Posterior vena cava (tissue), 2 donors: ENCODE data around the gene NAA11. TPM values are rescaled to one million over a fixed set of nuclear protein-coding genes. Genes with fewer than 3 reads are reported as not detected.
"Not testable (repeated sequence)": the region's sequence is repeated elsewhere in the genome, so short reads cannot be mapped to it uniquely, and the experiment has no call there.

Experiments
- DNase-seq: peaks from one replicate; pipeline ENCODE4 v3.0.0-alpha.2; 2020; ENCODE audit warnings: low spot score
- intact Hi-C, 2 donors: fragments of 100-400 bp; cut with DNase I; formaldehyde crosslinking; loops; one replicate each; pipeline versions ENCODE4 v1.14.1 to v1.14.2; 2022 to 2023
- total RNA-seq, 2 donors: library from RNA; stranded (reverse); fragmentation: NEBNext Ultra II Directional; extraction: Animal tissue kit (Norgen Biotek cat#: 25700); gene quantifications; one replicate each; pipeline ENCODE4 v1.2.1, GENCODE V29; 2021
- donor health status: DM: yes; HTN: yes; CAD: no.
- donor health status: DM: yes; HTN: yes; CAD: no.

The NAA11 gene
- total RNA-seq, 2 donors from 2014 or later = not detected

DNA sequence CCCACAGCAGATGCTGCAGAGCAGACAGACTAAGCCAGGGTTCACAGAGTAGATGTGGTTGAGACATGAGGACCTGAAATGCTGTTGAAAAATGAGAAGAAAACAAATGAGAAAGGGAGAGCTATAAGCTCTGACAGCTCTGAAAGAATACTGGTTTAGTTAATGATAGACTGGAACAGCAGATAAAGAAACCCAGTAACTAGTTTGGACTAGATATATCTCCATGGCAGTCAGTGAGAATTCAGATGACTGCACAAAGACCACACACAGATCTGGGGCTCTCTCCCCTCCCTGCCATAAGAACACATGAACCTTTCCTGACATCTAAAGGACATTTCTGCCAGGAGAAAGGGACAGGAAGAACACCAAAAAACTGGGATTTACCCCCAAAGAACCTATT lies 8.2 kb downstream of the NAA11 start:
- no peak for DNase-seq
- intact Hi-C loops = no loop called here

DNA sequence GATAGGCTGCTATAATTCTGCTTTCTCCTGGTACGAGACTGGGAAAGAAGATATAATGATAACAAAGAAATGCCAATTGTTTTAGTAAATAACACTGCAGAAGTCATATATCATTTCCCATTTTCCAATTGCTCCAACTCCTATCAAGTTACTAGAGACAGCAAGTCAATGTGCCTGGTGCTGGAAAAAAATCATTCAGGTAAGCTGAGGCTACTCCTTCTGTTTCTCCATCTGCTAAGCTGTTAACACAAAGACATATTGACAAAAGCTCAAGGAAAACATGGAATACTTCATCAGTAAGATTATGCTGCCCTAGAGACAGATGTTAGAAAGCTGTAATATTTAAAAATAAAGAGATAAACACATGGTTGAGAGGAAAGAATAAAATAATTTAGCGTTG lies 10.0 kb downstream of the NAA11 start:
- intact Hi-C loops = no loop called here
- no peak for DNase-seq

DNA sequence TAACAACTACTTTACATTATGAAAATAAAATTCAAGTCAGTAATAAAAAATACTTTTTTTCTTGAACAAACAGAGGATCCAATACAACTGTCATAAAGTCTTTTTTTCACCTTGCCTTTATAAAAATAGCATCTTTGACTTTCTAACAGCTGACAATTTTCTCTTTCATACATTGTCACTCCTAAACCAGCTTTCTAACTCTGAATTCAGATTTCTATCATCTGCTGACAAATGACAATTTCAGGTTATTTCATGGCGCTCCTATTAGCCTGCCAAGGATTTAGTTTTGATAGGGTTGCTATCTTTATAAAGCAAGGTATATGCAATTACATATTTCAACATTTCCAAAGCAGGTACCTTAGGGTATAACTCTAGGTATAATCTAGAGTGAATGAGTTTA lies 14.6 kb downstream of the NAA11 start:
- intact Hi-C loops = loop anchor here in 1 of 2 donors (5.0 kb wide), 1 partner anchor 736 kb away; no protein-coding TSS in a partner anchor
- DNase-seq = no peak

DNA sequence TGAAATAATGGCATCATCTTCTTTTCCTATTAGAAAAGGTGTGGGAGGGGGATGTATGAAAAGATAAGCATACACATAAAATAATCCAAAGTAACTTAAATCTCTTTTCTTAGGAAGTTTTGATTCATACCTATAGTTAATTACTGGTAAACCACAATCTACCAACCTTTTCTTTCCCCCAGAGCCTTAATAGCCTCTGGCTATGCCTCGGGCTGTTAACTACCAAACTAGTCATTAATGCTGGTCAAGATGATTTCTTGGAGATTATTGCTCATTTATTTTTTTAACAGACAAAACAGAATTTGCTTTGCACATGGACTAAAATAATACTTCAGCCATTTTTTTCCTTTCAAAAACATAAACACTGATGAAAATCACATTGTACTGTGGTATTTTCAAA lies 16.9 kb downstream of the NAA11 start:
- intact Hi-C loops = no loop called here
- DNase-seq = no peak

DNA sequence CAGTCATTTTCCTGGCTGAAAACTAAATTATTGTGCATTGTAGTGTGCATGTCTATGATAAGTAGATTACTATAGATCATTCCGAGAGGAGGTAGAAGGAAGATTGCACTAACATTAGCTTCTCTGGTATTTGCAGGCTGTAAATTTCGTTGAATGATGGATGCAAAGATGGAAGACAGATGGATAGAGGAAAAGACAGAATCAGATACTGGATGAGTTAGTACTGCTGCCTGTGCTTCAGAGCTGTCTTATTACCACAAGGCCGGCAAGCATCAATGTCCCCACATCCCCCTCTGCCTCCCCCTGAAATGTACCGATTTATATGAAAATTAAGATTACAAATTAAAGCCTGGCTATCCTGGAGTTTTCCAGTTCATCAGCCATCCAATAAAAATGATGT lies 17.7 kb downstream of the NAA11 start:
- intact Hi-C loops = no loop called here
- DNase-seq = no peak

DNA sequence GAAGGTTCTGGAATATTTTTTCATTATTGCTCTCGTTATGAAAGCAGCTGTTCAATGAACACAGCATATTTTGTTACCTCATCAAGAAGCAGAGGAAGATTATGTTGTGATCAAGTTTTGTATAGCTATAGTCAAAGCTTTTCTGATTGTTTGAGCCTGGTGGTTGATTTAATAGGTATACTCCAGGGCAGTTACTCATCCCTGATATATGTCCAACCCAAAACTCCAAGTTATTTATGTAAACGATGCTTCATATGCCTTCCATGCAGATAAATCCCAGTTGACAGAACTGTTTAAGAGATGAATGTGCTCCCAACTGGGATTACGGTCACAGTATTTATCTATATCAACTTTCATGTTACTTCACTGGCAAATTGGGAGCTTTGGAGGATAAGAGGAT lies 19.1 kb downstream of the NAA11 start:
- no peak for DNase-seq
- intact Hi-C loops = no loop called here

DNA sequence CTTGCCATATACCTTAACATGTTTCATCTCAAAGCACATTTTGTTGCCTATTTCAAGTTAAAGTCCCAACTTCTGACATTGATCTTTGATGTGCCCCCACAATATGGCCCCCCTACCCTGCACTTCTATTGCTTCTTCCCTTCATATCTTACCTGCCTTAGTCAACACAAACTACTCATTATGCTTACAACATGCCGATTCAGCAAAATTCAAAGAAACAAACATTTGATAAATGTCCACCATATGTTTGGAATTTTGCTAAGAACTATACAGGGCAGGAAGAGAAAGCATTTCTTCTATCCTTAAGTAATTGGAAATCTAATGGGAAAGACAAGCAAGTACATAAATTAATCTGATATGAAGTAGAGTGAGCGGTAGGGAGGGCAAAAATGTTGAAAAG lies 25.6 kb downstream of the NAA11 start:
- intact Hi-C loops = no loop called here
- no peak for DNase-seq

DNA sequence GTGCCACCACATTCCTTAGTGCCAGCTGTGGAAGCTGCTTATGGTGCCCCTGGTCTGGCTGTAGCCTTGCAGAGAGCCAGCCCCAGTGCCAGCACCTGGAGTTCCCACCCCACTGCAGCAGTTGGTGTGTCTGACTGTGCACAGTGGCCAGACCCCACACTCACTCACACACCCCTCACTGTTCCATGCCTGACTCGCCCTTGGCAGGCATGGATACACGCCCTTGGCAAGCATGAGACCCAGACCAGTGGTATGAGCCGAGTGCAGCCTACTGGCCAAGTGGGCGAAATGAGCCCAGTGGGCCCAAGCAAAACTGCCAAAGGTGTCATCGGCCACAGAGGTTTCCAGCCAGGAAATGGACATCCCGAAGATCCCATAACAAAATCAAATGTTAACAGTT lies 27.4 kb downstream of the NAA11 start:
- intact Hi-C loops = no loop called here
- no peak for DNase-seq

DNA sequence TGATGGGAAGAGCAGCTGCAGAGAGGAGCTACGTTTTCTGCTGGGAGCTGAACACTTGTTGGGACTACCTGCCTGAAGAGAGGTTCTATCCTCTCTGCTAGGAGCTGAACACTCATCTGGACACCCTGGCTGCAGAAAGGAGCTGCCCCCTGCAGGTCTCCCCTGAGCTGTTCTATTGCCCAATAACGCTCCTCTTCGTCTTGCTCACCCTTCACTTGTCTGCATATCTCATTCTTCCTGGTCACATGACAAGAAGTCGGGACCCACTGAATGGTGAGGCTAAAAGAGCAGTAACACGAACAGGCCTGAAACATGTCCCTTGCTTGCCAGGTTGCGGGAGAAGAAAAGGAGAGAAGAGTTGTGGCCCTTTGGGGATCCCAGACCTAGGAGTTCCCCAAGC lies 27.8 kb downstream of the NAA11 start:
- intact Hi-C loops = no loop called here
- DNase-seq = no peak

DNA sequence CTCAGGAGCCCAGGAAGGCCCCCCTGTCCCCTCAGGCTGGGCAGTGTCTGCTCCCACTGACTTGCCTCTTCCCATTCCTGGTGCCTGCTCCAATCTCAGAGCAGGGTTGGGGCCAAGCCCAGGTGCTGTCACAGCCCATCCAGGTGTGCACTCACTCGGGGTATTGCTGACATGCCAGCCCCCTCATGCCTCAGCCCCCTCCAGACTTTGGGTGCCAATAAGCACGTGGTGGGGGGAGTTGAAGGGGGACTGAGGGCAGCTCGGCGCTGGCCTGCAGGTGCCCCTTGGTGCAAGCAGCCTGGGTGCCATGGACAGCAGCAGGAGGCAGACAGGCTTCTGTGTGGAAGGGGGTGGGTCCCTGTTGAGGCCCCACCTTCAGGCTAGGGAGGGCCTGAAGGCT lies 28.4 kb downstream of the NAA11 start:
- no peak for DNase-seq
- intact Hi-C loops = no loop called here

DNA sequence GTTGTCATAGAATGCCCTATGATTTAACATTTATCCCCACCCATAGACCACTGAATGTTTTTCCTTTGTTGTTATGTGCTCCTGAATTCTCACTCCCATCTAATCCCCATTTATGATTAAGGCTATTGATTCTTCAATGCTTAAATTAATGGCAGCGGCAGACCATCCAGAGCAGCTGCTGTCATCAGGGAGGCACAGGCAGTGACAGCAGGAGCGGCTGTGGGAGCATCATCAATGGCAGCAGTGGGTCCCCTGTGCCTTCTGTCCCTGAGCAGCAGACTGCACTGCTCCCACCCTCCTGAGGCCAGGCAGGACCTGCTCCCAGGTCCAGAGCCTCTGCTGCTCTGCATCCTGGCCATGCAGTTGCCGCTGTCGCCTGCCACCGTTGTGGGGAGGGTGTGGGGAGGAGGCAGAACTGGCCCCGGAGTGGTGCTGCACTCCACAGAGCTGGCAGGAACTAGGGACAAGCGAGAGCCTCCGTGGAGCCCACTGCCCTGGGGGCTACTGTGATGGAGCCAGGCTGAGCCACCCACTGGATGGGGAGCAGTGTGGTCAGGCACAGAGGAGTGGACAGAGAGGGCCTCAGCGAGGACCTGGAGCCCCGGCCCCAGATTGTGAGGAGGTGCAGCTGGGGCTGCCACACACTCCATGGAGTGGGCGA lies 29.0 kb downstream of the NAA11 start:
- intact Hi-C loops = no loop called here
- no peak for DNase-seq

DNA sequence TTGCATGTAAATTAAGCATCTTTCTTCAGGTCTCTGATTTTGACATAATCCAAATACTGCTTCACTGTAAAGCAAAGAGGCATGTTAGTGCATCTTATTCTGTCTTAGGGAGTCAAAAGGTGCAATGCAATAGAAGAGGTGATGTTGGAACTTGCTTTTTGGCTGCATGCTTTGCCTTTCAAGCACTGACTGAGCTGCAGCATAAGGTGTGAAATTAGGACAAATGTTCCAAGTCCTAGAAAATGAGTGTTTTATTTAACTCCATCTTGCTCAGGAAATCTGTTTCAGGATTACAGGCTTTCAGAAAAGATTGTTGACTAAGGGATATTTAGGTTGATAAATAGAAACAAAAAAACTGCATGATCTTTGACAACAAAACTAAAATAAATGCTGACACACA lies 30.8 kb downstream of the NAA11 start:
- intact Hi-C loops = no loop called here
- no peak for DNase-seq

DNA sequence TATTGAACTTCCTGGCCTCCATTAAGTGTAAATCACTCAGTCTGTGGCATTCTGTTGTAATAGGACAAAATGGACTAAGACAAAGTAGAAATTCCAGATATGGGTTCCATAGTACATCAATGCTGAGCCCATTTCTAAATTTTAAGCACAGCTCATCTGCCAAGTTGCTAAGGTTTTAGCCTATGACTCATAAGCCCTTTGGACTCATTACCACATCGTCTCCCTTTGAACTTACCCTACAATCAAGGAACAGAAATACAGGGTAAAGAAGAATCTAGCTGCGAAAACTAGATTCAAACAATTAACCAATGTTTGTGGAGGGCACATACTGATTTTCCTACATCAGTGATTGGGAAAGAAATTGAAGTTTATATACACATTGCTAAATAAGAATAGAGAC lies 31.8 kb downstream of the NAA11 start:
- DNase-seq = no peak
- intact Hi-C loops = no loop called here

DNA sequence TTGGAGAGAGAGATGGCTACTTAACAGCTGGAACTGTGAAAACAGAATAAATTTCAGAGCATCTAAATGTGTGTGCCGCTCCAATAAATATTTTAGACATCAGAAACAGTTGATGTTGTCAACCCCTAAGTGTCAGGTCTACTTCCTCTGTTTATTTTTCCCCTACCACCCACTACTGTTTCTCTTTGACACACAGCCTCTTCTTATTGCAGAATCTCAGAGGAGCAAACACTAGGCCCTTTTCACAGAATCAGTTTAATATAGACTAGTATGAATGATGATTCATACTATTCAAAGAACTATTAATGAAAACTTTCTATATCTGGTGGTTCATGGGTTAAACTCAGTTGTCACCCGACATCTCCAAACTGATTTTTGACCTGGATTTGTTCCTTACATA lies 33.9 kb downstream of the NAA11 start:
- DNase-seq = no peak
- intact Hi-C loops = no loop called here

DNA sequence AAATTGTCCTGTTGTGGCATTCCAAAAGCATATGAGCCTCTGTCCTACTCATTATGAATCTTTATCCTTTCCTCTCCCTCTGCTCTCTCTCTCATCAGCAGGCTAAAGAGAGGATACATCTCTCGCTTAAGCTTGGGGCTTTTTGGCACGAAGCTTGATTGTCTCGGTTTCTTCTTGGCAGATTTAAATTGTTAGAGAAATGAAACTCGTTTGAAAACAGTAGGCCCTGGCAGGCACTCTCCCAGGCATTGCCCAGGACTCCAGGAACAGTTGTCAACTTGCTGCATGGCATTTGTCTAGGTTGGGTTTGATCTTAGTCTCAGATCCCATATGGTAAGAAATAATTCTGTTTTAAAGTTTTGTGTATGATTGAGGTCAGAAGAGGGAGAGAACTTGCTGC lies 35.5 kb downstream of the NAA11 start:
- no peak for DNase-seq
- intact Hi-C loops = loop anchor here in 1 of 2 donors (2.0 kb wide), 1 partner anchor 66 kb away; no protein-coding TSS in a partner anchor

DNA sequence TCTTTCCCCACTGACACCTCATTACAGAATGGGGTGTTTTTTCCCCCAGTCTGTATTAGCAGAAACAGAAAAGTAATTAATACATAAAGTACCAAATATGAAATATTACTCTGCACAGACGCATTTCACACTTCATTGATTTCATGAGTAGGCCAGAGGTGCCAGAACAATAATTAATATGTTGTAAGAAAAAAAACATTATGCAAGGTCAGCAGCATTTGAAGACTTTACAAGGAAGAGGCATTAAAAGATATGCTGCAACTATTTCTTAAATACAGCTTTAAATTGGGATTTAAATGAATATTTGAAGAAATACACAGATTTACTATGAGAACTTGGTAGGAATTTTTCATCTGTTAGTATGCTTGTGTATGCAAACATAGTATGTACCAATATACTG lies 37.7 kb downstream of the NAA11 start:
- intact Hi-C loops = no loop called here
- no peak for DNase-seq

DNA sequence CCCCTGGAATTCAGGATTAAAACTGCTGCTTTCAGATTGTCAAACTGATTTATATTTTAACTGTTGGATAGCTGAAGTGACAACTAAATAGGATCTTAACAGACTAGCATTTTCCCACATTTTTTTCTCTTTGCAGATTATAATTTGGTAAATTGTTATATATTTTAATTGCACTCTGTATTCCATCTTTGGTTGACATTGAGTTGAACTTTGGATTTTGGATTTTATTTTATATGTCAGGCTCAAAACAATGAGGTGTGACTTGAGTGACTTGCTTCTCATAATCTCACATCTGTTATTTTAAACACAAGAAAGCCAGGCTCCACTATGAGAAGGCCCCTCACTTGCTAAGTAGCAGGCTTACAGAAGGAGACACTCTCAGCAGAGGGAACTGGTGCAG lies 38.1 kb downstream of the NAA11 start:
- intact Hi-C loops = no loop called here
- no peak for DNase-seq

DNA sequence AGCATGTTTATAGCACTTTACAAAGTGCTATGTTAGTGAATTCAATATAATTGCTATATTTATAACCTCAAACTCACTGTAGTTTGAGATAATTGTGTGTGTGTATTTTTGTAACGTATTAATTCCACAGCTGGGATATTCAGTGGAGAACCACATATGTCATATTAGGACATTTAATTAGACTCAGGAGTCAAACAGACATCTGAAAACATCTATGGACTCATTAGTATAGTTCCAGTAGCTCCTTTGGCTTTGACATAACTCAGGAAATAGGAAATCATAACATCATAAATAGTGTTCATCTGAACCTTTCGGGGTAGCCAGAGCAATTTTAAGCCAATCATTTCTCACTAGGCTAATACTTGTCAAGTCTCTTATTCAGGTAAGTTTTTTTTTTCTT lies 38.8 kb downstream of the NAA11 start:
- intact Hi-C loops = no loop called here
- no peak for DNase-seq

DNA sequence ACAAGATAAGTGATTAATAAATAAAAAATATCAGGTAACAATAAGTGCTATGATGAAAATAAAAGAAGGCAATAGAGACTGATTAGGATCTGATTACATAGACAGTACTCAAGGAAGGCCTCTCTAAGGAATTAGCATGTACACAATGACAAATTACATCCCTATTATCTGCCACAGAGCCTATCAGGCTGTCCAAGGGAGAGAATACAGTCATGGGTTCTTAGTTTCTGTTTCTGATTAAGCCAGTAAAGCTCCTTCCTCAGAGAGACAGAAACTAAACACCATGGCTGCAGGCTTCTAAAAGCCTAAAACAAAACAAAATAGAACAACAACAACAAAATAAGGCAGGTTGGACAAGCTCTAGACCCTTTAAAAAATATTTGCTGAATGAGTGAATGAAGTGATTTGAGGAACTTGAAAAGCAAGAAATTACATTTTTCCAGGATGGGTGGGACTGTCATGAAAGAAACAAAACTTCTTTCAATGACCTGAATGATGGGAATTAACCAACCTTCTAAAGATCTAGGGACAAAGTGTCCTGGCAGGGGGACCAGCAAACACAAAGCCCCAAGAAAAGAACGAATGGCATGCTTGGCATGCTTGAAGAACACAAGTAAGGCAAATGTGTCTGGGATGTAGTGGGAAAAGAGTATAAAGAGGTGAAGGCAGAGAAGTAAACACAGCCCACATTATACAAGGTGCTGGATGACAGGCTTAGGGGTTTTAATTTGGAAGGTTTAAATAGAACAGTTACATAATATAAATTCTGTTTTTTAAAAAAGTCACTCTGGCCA lies 44.1 kb downstream of the NAA11 start:
- intact Hi-C loops = no loop called here
- no peak for DNase-seq

DNA sequence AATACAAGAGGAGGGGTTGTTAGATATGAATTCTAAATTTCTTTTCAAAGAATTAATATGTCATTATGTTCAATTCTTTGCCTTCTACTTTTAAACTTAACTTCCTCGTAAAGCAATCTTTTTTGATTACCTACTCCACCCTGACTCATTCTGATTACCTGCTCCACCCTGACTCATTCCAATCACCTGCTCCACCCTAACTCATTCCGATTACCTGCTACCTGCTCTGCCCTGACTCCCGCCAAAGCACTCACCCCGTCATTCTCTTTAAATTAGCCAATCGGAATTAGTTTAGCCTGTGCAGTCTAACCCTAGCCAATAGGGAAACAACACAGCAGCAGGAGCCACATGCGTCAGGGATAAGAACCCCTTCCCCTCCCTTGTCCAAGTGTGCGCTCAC lies 48.4 kb downstream of the NAA11 start:
- intact Hi-C loops, DNase-seq: not testable (repeated sequence)

DNA sequence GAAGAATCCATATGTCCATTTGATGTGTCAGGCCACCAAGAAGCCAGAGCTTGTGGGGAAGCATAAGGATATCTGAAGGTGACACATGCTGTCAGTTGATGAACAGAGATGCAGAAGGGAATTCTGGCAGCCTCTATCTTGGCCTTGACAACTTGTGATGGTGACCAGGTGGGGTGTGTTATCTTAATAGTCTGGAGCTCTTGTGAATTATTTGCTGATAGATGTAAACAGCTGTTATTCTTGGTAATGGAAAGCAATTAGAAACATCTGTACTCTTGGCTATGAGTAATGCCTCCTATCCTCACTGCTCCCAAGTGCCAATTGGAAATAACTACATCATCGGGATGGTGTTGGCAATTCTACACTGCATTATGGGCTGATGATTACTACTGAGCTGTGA lies 51.9 kb downstream of the NAA11 start:
- intact Hi-C loops = no loop called here
- DNase-seq = no peak
